ENCODE data around the gene NELFE.
A peak's percentile ranks its signal among the peaks of the same experiment; 100 is the strongest.
"Not testable (repeated sequence)": the region's sequence is repeated elsewhere in the genome, so short reads cannot be mapped to it uniquely, and the experiment has no call there.

Gene NELFE, protein sequence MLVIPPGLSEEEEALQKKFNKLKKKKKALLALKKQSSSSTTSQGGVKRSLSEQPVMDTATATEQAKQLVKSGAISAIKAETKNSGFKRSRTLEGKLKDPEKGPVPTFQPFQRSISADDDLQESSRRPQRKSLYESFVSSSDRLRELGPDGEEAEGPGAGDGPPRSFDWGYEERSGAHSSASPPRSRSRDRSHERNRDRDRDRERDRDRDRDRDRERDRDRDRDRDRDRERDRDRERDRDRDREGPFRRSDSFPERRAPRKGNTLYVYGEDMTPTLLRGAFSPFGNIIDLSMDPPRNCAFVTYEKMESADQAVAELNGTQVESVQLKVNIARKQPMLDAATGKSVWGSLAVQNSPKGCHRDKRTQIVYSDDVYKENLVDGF

GRCh38 chr6:31958741-31959739 lies at the start of gene NELFE, which contains the start of gene SKIC2:
NELFE (minus strand) TSS chr6:31958971; CDS start chr6:31958446, 525 bp downstream.
SKIC2 (plus strand) TSS chr6:31959175; CDS start chr6:31959193, 18 bp downstream.
- peak; percentile 98 for DNase-seq (ENCODE audit: low spot score)

GRCh38 chr6:32008037-32008436 lies 49.3 kb upstream of the NELFE start:
- not testable (repeated sequence) for DNase-seq (ENCODE audit: low spot score)

DNA sequence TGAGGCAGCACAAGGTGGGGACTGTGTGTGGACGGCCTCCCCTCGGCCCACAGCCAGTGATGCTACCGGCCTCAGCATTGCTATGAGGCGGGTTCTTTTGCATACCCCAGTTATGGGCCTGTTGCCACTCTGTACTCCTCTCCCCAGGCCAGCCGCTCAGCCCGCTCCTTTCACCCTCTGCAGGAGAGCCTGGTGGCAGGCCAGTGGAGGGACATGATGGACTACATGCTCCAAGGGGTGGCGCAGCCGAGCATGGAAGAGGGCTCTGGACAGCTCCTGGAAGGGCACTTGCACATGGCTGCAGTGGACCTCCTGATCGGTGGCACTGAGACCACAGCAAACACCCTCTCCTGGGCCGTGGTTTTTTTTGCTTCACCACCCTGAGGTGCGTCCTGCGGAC lies 48.3 kb upstream of the NELFE start:
- DNase-seq (ENCODE audit: low spot score): not testable (repeated sequence)

GRCh38 chr6:32005991-32006529 lies 47.3 kb upstream of the NELFE start:
- not testable (repeated sequence) for DNase-seq (ENCODE audit: low spot score)

DNA sequence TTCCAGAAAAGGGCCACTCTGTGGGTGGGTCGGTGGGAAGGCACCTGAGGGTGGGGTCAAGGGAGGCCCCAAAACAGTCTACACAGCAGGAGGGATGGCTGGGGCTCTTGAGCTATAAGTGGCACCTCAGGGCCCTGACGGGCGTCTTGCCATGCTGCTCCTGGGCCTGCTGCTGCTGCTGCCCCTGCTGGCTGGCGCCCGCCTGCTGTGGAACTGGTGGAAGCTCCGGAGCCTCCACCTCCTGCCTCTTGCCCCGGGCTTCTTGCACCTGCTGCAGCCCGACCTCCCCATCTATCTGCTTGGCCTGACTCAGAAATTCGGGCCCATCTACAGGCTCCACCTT lies 46.7 kb upstream of the NELFE start:
- not testable (repeated sequence) for DNase-seq (ENCODE audit: low spot score)

DNA sequence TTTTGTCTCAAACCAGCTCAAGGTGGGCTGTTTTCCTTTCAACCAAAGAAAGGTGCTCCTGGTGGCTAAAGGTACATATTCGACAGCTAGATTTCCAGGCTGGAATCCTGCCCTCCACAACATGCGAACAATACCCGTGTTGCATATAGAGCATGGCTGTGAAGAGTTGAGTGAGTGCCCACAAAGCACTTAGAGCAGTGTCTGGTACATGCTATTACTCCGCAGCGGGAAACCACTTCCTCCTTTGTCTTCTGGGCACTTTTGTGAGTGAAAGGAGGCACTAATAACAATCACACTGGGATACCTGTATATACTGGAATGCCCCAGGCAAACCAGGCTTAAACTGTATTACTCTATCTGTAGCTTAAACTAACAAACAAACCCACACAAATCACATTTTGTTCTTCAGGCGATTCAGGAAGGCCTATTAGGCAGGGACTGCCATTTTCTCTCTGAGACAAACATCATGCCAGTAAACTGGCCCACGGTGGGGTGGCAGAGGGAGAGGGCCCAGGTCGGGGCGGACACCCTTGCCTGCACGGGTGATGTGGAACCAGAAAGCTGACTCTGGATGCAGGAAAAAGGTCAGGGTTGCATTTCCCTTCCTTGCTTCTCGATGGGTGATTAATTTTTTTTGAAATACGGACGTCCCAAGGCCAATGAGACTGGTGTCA lies 46.2 kb upstream of the NELFE start:
- not testable (repeated sequence) for DNase-seq (ENCODE audit: low spot score)

- DNase-seq (ENCODE audit: low spot score): not testable (repeated sequence)
These were observed 45.6 kb upstream of the NELFE start for GRCh38 chr6:32004393-32004792.

GRCh38 chr6:32003301-32003700 lies 44.5 kb upstream of the NELFE start:
- DNase-seq (ENCODE audit: low spot score): not testable (repeated sequence)

DNA sequence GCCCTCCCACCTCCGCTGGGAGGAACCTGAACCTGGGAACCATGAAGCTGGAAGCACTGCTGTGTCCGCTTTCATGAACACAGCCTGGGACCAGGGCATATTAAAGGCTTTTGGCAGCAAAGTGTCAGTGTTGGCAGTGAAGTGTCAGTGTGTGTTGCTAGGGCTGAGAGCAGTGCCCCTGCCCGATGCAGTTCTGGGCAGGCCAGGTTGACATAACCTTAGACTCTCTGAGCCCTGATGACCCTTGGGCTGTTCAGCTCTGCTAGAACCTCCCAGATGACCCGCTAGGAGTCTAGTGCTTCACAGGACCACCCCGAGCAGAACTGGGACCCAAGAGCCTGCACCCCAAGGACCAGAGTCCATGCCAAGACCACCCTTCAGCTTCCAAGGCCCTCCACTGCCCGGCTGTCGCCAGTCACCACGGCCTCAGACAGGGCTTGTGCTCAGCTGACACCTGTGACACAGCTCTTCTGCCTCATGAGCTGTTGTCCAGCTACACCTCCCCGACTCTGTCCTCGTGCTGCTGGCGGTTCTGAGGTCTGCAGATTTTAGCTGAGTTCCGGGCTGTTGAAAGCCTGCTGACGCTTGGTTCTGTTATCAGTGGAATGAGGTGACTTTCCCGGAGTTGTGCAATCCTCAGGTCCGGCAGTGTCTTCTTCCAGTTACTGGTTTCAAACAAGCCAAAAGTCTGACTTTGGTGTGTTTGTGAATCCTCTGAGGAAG lies 43.9 kb upstream of the NELFE start:
- not testable (repeated sequence) for DNase-seq (ENCODE audit: low spot score)

DNA sequence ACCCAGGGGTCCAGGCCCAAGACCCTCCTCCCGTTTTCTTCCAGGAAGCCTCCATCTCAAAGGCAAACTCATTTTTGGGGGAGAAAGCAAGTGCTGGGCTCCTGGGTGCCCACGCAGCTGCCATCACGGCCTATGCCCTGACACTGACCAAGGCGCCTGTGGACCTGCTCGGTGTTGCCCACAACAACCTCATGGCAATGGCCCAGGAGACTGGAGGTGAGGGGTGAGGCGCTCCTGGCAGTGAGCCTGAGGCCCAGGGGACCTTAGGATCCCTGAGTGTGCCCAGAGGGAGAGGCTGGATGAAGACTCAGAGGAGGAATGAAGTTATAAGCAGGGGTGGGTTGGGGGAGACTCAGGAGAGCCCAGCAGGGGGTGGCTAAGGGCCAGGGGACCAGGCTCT lies 37.6 kb upstream of the NELFE start:
- not testable (repeated sequence) for DNase-seq (ENCODE audit: low spot score)

GRCh38 chr6:31994421-31994820 lies 35.6 kb upstream of the NELFE start:
- DNase-seq (ENCODE audit: low spot score): not testable (repeated sequence)

DNA sequence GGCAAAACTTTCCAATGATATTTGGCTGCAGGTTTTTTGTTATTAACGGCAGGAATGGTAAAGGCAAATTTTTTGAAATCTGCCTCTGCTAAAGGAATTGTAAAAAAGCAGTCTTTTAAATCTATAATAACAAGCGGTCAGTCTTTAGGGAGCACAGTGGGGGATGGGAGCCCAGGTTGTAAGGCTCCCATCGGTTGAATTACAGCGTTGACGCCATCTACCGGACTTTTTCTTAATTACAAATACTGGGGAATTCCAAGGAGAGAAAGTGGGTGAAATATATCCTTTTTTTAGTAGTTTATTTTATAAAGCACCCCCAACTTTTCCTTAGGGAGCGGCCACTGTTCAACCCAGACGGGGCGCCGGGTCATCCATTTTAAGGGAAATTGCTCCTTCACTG lies 30.6 kb upstream of the NELFE start:
- not testable (repeated sequence) for DNase-seq (ENCODE audit: low spot score)

- not testable (repeated sequence) for DNase-seq (ENCODE audit: low spot score)
These were observed 23.0 kb upstream of the NELFE start, which contains the start of gene C4A for GRCh38 chr6:31981744-31982143. C4A (plus strand) TSS chr6:31982057; CDS start chr6:31982108, 51 bp downstream.

DNA sequence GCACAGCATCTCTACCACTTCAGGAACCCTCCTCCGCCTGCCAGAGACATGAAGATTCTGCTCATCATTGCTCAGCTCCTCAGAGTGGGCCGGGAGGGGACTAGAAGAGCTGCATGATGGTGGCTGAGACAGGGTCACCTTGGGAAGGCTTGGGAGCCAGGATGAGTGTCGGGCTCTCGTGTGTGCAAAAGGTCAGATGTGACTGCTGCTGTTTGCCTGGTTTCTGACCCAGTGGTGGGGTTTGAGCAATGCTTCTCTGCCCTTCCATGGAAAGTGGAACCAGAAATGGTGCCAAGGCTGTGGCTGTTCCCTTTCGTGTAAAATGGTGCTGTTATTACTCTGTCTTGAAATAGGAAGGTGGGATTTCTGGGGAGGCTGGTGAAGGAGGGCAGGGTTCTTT lies 22.2 kb upstream of the NELFE start:
- not testable (repeated sequence) for DNase-seq (ENCODE audit: low spot score)

GRCh38 chr6:31980195-31980876 lies 21.6 kb upstream of the NELFE start:
- DNase-seq (ENCODE audit: low spot score): not testable (repeated sequence)

- no peak for DNase-seq (ENCODE audit: low spot score)
These were observed 20.6 kb upstream of the NELFE start for GRCh38 chr6:31979238-31979898.

- DNase-seq (ENCODE audit: low spot score): no peak
These were observed 20.1 kb upstream of the NELFE start for GRCh38 chr6:31978831-31979230.

- no peak for DNase-seq (ENCODE audit: low spot score)
These were observed 19.2 kb upstream of the NELFE start for GRCh38 chr6:31977816-31978431.

GRCh38 chr6:31976065-31976464 lies 17.3 kb upstream of the NELFE start:
- DNase-seq (ENCODE audit: low spot score): not testable (repeated sequence)
